GM19099 (cell line): Measurements from ENCODE around the gene HLA-DOB.

Experiments
- POLR2A ChIP-seq: IDR thresholded peaks from 3 replicates; pipeline ENCODE4 v1.6.1; 2011; ENCODE audit warnings: low read depth; ENCODE audit not compliant: insufficient read length; ENCODE audit errors: extremely low read depth

HLA-DOB gene

DNA sequence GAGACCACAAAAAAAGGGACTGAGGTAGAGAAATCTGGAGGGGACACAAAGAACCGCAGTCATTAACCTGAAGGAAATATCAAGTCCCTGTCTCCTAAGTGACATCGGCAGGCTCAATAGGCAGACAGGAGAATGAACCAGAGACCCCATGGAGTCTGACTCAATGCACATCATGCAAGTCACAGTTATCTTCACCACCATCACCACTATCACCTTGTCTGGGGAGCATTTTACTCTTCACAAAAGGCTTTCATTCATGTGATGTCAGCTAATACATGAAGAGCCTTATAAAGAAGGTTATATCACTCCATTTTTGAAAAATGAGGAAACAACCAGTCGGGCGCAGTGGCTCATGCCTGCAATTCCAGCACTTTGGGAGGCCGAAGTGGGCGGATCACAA lies 32.3 kb upstream of the HLA-DOB start:
- no peak for TF ChIP-seq POLR2A

DNA sequence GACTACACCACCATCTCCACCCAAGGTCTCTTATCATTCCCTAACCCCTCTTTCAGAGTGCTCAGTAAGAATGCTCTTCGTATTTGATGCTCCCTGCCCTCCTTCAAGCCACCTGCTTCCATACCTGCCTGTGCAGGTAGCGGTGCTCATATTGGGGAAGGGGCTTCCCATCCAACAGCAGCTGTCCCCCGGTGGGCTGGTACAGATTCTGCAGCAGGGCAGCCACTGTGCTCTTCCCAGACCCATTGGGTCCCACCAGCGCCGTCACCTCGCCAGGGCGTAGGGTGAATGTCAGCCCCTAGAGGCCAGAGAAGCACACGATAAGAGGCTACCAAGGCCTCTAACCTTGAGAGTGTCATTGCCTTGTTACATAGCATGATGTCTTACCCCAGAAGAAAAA lies 31.0 kb upstream of the HLA-DOB start:
- TF ChIP-seq POLR2A = peak; percentile 15

DNA sequence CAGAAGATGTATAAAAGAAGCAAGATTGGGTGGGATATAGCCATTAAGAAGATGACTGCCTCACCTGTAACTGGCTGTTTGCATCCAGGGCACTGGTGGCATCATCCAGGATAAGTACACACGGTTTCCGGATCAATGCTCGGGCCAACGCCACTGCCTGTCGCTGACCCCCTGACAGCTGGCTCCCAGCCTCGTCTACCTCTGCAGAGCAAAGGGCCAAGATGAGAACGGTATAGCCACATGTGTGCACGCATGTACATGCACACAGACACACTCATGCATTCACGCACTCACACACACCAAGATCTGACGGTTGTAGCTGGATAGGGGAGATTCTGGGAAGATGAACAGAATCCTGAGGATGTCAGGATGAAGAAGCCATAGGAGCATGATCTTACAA lies 30.2 kb upstream of the HLA-DOB start:
- no peak for TF ChIP-seq POLR2A

DNA sequence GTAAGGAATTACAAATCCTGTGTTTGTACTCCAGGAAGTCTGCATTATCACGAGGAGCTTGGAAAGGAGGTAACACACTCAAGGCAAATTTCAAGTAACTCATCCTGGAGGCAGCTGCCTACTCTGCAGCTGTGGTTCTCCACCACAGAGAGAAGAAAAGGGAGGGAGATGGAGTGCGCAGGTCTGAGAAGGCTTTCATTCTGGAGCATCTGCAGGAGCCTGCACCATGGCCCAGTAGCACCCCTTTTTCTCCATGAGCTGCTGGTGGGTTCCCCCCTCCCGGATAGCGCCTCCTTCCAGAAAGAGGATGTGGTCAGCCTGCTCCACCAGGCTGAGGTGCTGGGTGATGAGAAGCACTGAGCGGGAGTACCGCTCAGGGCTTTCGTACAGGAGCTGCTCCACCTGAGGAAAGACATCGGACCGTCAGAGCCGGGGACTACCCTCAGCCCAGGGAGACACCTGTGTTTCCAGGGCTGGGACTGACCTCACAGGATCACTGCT lies 28.6 kb upstream of the HLA-DOB start:
- peak; percentile 55 for TF ChIP-seq POLR2A

DNA sequence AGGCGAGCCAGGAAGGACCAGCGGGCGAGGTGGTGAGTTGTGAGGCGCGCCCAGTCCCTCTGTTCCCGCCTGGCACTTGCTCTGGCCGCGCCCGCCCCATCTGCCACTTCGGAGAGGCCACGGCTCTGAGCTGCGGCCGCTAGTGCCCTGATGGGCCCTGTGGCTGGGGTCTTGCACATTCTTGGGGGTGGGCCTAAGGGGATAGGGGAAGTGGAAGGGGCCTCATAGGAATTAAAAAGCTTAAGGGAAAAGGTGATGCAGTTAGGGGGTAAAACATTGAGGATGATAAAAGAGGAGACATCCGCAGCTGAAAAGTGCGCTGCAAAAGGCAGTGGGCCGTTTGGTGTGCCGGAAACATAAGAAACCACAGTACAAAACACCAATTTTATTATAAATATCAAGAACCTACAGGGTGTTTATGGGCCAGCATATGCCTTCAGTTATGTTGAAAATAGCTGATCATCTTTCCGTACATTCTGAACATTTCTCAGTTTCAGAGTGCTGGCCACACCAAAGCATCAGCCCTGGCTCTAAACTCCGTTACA lies 28.1 kb upstream of the HLA-DOB start:
- peak; percentile 75 for TF ChIP-seq POLR2A

DNA sequence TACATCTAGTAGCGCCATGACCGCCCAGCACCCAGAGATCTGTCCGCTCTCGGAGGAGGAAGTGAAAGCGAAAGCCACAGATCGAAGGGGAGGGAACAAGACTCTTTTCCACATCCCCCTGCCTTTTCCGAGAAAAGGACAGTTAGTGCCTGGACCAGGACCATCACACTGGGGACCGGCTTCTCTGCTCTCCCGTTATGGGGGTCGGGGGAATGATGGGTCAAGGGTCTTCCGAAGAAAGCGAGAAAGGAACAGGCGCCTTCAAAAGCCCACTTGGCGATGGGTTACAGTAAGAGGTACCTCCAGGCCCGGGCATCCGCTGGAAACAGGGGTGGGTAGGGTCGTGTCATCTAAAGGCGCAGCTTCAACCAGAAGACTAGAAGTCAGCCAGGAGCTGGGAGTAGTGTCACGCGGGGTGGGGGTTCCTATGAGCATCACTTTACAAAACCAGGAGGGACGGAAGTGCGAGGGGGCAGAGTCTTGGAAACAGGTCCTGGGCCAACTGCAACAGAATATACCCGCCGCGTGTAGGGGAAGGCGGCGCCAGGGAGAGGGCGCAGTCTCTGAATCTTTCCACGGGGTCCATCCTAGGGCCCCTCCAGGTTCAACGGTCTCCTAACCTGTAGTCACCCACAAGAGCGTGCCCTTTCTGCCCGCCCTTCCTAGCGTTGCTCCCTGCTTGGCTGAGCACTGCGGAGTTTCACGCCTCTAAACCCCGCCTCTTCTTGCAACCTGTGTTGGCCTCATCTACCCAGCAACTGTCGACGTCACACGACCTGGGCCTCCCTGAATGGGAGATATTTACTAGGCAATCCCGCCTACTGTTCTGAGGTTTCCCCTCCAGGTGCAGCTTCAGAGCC lies 27.4 kb upstream of the HLA-DOB start, which contains the start of gene PSMB8:
Gene PSMB8 (minus strand): TSS at position 69 of the 860 bp plus-strand sequence. CDS start 51 bp downstream, at position 18.
- TF ChIP-seq POLR2A = peak; percentile 88

DNA sequence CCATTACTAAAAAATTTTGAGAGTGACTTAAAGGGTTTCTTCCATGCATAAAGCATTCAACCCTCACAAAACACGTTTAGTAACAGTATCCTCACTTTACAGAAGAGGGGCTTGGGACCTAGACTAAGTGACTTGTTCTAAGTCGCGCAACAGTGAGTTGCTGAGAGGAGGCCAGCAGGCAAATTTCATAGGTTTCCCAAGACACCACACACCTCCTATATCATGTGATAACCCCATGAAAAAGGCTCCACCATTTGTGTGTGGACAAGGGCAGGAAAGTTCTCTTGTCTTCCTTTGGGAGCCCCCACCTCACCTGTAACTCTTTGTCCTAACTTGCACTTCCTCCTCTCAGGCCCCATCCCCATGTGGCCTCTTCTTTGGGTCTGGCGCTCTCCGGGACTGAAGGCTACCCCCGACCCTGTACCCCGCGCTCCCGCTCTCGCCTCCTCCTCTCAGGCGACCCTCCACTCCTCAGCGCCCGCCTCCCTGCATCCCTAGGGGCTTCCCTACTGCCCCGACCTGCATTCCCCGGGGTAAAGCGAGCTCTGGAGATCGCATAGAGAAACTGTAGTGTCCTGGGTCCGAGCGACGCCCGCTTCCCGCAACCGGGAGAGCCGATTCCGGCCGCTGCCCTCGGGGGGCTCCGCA lies 26.7 kb upstream of the HLA-DOB start:
- no peak for TF ChIP-seq POLR2A

DNA sequence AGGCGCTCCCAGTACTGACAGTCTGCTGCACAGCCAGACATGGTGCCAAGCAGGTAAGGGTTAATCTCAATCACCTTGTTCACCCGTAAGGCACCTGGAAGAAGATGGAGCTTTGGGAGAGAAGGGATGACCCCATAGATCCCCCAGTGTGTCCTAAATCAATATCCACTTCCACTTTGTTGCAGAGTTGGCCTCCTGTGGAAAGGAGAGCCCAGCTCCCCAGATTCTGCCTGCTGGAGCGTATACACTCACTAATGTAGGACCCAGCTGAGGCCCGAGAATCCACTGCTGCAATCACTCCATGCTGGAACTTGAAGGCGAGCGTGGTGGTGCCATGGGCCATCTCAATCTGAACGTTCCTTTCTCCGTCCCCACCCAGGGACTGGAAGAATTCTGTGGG lies 25.9 kb upstream of the HLA-DOB start:
- TF ChIP-seq POLR2A = no peak

DNA sequence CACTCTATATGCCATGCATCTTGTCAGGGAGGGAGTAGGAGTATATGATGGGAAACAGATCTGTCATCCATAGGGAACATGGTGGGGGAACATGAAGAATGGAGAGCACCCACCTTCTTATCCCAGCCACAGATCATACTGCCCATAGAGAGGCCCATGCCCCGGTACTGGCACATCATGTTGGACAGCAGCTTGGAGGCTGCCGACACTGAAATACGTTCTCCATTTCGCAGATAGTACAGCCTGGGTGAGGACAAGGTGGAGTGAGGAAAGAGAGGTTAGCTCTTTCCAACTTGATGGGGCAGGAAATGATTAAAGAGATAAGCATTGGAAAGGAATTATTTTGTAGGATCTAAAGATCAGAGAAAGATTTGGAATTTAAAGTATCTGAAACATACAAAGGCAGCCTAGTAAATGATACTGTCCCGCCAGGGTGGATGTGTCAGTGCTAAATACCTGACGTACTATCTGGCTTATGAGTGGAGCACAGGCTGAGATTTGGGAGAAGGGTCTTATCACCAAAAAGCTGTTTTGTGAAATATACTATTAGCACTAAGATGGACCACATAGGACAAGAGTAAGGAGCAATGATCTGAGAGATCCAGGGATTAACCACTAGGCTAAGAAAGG lies 25.3 kb upstream of the HLA-DOB start:
- peak; percentile 20 for TF ChIP-seq POLR2A

DNA sequence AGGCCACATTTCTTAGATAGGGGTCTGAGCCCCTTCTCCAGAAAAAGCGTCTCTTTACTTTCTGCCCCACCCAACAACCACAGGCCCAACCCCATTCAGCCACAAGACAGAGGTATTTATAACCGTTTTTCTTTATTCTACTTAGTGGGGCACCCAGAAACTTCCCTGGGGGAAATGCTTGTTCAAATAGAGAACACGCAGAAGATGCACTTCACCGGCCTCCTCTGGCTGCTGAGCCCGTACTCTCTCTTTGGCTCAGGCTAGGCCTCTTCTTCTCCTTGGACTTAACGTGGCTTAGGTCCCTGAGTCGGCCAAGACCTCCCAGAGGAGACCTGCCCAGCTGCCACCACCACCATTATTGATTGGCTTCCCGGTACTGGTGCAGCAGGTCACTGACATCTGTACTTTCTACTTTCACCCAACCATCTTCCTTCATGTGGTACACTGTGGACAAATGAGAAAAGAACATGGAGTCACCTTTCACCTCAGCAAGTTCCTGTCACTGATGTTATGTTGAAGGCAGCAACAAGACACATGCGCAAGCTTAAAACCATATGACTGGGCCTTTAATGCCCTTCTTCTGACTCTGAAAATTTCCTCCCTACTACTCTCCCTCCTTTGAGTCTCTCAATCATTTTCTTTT lies 23.9 kb upstream of the HLA-DOB start:
- peak; percentile 53 for TF ChIP-seq POLR2A

DNA sequence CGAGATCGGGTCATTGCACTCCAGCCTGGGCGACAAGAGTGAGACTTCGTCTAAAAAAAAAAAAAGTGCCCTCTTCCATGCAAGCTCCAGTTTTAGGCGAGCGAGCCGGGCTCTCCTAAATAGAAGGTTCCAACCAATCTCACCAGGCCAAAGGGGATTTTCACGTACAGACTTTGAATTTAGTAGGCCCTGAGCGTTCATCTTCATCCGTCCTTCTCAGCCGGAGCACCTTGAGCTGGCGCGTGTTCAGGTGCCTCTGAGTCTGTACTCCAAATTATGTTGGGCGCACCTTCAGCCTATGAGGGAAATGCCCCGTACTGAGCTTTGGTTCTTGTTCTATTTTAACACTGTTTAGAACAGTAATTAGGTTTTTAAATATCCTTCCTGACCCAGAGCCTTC lies 22.6 kb upstream of the HLA-DOB start:
- TF ChIP-seq POLR2A = no peak

DNA sequence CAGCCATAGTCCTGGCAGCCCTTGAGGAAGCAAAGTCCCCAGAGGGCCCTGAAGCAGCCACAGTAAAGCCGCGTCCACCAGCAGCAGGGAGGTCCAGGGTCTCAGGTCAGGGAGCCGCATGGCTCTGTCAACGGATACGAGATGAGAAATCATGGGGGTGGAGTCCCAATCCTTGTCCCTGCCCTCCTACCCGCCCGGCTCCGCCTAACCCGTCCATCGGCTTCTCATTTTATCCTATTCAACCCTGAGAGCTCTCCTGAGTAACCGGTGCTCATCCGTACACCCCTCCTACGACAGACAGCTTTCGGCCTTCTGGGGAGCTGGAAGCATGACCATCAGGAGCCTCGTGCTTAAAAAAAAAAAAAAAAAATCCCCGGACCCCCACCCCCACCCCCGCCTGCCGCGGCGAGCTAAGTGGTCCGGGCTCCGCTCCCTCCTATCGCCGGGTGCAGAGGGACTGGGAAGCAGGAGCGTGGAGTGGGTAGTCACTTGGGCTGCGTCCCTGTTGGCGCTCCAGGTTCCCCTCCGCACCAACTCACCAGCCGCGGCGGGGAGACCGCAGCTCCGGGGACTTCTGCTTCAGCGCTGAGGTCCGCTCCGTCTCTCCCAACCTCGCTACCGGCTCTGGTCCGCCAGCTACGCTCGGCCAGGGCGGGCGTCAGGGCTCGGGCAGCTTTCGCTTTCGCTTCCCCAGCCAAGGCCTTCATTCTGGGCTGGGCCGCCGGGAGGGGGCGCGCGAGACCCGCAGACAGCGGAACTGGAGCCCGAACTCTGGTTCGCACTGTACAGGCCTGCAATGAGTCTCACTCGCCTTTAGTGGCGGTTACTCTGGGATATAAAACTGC lies 21.5 kb upstream of the HLA-DOB start, which contains the start of gene TAP2:
Gene TAP2 (minus strand): TSS at position 626 of the 845 bp plus-strand sequence. CDS start 506 bp downstream, at position 120.
- TF ChIP-seq POLR2A = peak; percentile 89

DNA sequence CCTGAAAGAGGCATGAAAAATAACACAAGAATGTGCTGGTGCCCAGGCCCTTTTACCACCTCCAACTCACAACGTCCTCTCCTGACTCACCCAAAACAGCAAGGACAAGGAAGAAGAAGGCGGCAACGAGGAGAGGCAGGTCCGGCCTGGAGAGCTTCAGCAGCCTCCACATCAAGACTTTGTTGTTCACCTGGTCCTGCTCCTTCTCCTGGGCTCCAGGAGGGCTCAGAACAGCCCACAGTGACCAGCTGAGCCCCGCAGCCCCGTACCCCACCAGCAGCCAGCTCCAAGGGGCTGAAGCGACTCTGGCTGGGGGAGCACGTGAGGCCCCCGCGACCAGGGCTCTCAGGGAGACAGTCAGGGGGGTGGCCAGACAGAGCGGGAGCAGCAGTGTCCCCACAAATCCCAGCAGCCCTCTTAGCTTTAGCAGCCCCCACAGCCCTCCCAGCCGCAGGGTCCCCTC lies 20.9 kb upstream of the HLA-DOB start:
- TF ChIP-seq POLR2A = no peak

DNA sequence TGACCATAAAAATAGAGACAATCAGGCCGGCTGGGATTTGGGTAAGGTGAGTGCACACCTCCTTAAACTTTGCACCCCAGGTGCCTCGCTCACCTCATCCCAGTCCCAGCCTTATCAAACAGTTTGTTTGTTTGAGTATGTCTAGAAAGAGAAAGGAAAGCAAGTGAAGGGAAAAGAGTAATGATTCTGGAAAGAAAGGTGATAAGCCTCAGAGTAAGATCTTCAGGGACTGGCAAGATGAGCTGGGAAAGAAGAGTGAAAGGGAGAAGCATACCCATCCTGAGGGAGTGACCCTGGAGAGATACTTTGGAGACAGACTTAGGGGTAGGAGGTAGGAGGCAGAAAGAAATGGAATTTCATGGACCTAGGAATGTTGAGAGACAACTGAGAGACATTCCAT lies 20.1 kb upstream of the HLA-DOB start:
- no peak for TF ChIP-seq POLR2A
